Activated CD4-positive, CD25-positive, alpha-beta regulatory T cell treated with anti-CD3 and anti-CD28 coated beads, Interleukin-2, amount 50 U/mL, for 72 hours (primary cell): Measurements from ENCODE around the gene MLF1.
A peak's percentile ranks its signal among the peaks of the same experiment; 100 is the strongest.

Experiments used
- DNase-seq: peaks from one replicate; pipeline ENCODE4 v3.0.0; 2021

MLF1 gene

GRCh38 chr3:158590223-158590622 lies 19.2 kb downstream of the MLF1 start:
- DNase-seq: no peak

GRCh38 chr3:158600787-158601186 lies 29.8 kb downstream of the MLF1 start:
- DNase-seq: no peak

- DNase-seq: no peak
These were observed 31.2 kb downstream of the MLF1 start for GRCh38 chr3:158602227-158602626.

DNA sequence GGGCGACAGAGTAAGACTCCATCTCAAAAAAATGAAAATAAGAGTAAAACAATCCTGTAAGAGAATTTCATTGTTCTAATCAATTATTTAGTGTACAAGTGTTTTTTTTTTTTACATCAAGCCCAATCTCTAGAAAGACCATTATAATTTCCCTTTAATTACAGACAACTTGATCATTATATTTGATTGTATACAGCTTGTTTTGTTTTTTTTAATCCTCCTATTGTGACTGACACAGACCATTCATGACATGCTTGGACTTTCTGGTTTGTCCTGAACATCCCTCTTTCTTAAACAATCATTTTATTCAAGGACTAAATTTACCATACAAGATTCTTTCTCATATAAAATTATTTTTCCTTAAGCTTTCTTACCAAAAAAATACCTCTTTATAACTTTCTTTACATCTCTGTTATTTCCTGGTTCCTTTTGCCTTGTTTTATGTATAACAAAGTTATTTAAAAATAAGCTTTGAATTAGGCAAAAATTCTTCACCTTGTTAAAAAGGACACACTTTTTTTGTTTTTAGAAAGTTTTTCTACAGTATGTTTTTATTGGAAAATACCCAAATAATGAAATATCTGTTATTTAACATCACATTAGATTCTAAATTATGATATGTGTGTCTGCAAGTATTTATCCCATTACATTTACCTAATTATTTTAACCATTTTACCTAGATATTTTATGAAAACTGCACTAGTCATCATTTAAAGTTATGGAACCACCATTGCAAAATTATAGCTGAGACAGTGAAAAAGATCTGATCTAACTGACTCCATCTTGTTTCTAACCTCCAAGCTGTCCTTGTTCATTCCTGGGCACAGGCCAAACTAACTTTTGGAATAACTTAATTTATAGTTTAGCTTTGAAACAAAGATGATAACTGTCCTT lies 47.2 kb downstream of the MLF1 start:
- no peak for DNase-seq

- DNase-seq: no peak
These were observed 54.9 kb downstream of the MLF1 start for GRCh38 chr3:158625881-158626280.

DNA sequence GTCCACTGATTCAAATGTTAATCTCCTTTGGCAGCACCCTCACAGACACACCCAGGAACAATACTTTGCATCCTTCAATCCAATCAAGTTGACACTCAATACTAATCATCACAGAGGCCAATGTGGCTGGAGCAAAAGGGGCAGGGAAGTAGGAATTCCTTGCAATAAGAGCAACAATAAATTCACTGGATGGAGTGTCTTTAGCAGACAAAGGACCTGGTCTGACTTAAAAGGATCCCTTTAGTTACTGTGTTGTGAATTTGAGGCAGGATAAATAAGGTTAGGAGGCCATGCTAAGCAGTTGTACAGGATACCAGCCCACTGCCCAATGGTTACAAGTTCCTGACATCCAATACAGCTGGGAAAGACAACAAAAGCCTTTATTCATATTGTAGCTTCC lies 61.0 kb downstream of the MLF1 start:
- DNase-seq: no peak

DNA sequence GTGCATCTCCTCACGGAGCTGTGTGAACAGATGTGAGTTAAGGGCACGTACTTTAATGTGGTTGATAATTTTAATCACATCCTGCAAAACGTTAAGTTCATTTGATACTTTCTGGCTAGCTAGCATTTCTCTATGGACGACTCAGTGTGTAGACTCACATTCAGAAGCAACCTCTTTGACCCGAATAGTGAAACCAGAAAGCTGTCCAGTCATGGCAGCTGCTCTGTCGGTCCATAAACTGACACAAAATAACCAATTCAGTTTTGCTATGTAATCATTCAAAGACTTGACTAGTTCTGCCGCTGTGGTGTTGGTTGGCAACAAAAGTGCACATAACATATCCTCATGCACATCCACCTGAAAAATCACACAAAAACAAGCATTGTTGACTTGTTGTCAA lies 69.7 kb downstream of the MLF1 start:
- DNase-seq: no peak

DNA sequence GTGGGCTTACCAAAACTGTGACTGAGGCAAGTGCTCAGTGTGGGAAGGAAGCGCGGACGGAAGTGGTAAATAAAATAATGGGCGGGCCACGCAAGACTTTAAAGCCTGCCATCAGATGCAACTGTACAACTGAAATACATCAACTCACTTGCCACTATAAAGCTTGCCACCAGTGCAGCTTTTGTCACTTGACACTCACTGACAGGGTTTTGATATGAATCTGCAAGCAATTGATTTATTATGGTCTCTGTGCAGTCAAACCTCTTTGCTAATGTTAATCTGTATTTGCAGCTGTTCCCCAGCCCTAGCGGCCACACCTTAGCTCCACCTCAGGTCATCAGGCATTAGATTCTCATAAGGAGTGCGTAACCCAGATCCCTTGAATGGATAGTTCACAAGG lies 71.0 kb downstream of the MLF1 start:
- no peak for DNase-seq

DNA sequence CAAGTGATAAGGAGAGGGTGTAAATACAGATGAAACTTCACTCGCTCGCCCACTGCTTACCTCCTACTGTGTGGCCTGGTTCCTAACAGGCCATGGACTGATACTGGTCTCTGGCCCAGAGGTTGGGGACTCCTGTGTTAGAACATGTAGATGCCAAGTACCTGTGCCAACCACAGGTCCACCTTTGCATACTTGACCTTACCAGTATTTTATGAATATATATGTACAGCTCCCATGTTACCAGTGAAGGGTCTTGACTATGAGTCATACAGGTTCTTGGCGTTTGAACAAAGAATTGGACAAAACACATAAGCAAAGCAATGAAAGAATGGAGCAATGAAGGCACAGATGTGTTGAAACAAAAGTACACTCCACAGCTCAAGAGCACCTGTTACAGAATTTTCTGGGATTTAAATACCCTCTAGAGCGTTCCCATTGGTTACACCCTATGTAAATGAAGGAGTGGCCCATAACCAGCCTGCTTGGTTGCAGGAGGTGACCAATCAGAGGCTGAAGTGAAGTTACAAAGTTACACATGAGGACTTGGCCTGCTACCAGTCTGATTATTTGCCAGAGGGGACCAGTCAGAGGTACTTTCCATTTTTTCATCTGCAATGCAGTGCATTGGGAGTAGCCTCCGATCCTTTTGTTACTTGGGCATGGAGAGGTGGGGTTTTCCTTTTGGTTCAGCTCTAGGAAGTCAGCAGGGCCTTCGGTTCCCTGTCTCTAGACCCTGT lies 71.6 kb downstream of the MLF1 start:
- DNase-seq: no peak

DNA sequence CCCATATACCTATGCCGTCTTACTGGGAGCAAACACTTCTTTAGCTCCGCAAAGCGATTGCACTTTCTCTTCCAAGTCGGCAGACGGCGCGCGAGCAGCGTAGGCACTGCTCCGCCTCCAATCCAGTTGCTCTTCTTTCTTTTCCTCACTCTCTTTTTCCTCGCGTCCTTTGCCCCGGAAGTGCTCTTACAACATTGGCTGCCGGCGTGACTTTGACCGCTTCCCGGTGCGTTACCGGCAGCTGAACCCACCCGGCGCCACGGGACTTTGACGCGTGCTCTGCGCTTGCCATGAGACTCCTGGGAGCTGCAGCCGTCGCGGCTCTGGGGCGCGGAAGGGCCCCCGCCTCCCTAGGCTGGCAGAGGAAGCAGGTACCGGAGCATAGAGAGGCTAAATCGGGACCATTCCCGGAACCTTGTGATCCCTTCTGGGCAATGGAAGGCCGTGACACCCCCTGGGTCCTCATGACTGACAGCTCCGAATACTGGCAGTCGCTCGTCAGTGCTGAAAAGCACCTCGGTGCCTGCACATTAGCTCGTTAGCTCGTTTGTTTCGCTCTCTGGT lies 73.4 kb downstream of the MLF1 start, which contains the start of gene GFM1:
TSS of gene GFM1 (plus strand) at position 183 of the 564 bp plus-strand sequence. CDS start at position 291, 108 bp downstream.
- peak; percentile 84 for DNase-seq

DNA sequence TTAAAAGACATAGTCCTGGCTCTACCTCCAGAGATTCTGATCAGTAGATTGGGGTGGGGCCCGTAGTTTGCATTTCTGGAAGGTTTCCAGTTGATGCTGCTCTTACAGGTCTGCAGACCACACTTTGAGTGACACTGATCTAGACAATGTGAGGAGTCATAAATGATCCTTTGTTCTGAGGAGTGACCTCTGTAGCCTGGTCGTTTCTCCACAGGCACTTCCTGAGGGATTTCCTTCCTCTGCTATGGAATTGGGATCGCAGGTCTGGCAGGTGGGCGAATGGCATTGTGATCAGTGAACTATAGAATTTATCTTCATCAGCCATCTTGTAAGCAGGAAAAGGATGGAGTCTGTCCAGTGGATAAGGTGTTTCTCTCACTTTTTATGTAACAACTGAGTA lies 78.8 kb downstream of the MLF1 start:
- no peak for DNase-seq

GRCh38 chr3:158651192-158651591 lies 80.2 kb downstream of the MLF1 start:
- DNase-seq: no peak

- DNase-seq: no peak
These were observed 81.5 kb downstream of the MLF1 start for GRCh38 chr3:158652463-158652862.
